GM23248 (cell line): ENCODE data around the gene BCAS1. TPM values are rescaled to one million over a fixed set of nuclear protein-coding genes. Genes with fewer than 3 reads are reported as not detected.

Source experiments
- DNase-seq: peaks from one replicate; pipeline ENCODE4 v3.0.0-alpha.2; 2015
- H2AFZ ChIP-seq: fragments of 200-600 bp; sonication (generic); 2 replicates; pipeline ENCODE4 v1.6.1; 2016; ENCODE audit warnings: antibody characterized with exemption
- H3F3A ChIP-seq: fragments of 200-600 bp; sonication (generic); 2 replicates; pipeline ENCODE4 v1.6.1; 2016; ENCODE audit warnings: mild to moderate bottlenecking, antibody characterized with exemption, mixed run types; ENCODE audit not compliant: insufficient read depth
- H3K27ac ChIP-seq: fragments of 200-600 bp; sonication (generic); 2 replicates; pipeline ENCODE4 v1.5.1; 2016; ENCODE audit warnings: mild to moderate bottlenecking
- H3K27me3 ChIP-seq: fragments of 200-600 bp; sonication (generic); replicated peaks from 2 replicates; pipeline ENCODE4 v1.6.1; 2016; ENCODE audit warnings: mild to moderate bottlenecking; ENCODE audit not compliant: insufficient read depth
- H3K36me3 ChIP-seq: fragments of 200-600 bp; sonication (generic); 2 replicates; pipeline ENCODE4 v1.6.1; 2016; ENCODE audit warnings: low read depth, mild to moderate bottlenecking
- H3K4me1 ChIP-seq: fragments of 200-600 bp; sonication (generic); 2 replicates; pipeline ENCODE4 v1.6.1; 2016; ENCODE audit warnings: mild to moderate bottlenecking; ENCODE audit not compliant: insufficient read depth
- H3K4me2 ChIP-seq: fragments of 200-600 bp; sonication (generic); one replicate; pipeline ENCODE4 v1.6.1; 2016; ENCODE audit warnings: mild to moderate bottlenecking; ENCODE audit not compliant: unreplicated experiment
- H3K4me3 ChIP-seq: fragments of 200-600 bp; sonication (generic); 2 replicates; pipeline ENCODE4 v1.5.1; 2016; ENCODE audit warnings: mild to moderate bottlenecking
- H3K79me2 ChIP-seq: fragments of 200-600 bp; sonication (generic); 2 replicates; pipeline ENCODE4 v1.6.1; 2016; ENCODE audit warnings: mild to moderate bottlenecking; ENCODE audit not compliant: insufficient read depth
- H3K9ac ChIP-seq: fragments of 200-600 bp; sonication (generic); 2 replicates; pipeline ENCODE4 v1.6.1; 2016; ENCODE audit warnings: mild to moderate bottlenecking
- H3K9me2 ChIP-seq: fragments of 200-600 bp; sonication (generic); 2 replicates; pipeline ENCODE4 v1.6.1; 2016; ENCODE audit warnings: mixed run types, mild to moderate bottlenecking, moderate library complexity; ENCODE audit not compliant: insufficient read depth
- H3K9me3 ChIP-seq: fragments of 200-600 bp; sonication (generic); one replicate; pipeline ENCODE4 v1.6.1; 2017; ENCODE audit warnings: low read depth
- H4K20me1 ChIP-seq: fragments of 200-600 bp; sonication (generic); 2 replicates; pipeline ENCODE4 v1.6.0; 2016; ENCODE audit not compliant: insufficient read depth
- EZH2 ChIP-seq: fragments of 200-600 bp; sonication (generic); IDR thresholded peaks from 2 replicates; pipeline ENCODE4 v1.6.1; 2018; ENCODE audit warnings: antibody characterized with exemption, mild to moderate bottlenecking; ENCODE audit not compliant: insufficient read depth, poor library complexity, severe bottlenecking
- EZH2phosphoT487 ChIP-seq: fragments of 200-600 bp; sonication (generic); IDR thresholded peaks from 2 replicates; pipeline ENCODE4 v1.6.1; 2018; ENCODE audit warnings: antibody characterized with exemption, moderate library complexity, mild to moderate bottlenecking, low read depth; ENCODE audit not compliant: insufficient read depth
- WGBS, 2 experiments: methylation state at CpG; one replicate each; pipeline ENCODE4 v1.1.6; 2015 to 2017; ENCODE audit warnings: low lambda C conversion rate in 2 of 2, low coverage in 1 of 2; ENCODE audit errors: missing lambda C conversion rate in 2 of 2; 5-methylcytosine and 5-hydroxymethylcytosine counted together
- in situ Hi-C: fragments of 300-500 bp; cut with MboI; formaldehyde crosslinking; loops from 2 replicates; pipeline ENCODE4 v1.15.0; 2020
- polyA plus RNA-seq: library from polyadenylated mRNA; unstranded; fragments of >200 nt; fragmentation: Nextera tagmentation; extraction: Ambion mirVana; gene quantifications from 2 replicates; pipeline ENCODE4 v1.2.1, GENCODE V29; 2016
- total RNA-seq: library from RNA; depleted of rRNA; stranded (reverse); fragments of >200 nt; shearing (Covaris generic); gene quantifications from 2 replicates; pipeline ENCODE4 v1.2.3, GENCODE V29; 2014

The BCAS1 gene
- total and polyA plus RNA-seq, 2 experiments from 2014 or later: 0.41 TPM; not detected in 1

DNA sequence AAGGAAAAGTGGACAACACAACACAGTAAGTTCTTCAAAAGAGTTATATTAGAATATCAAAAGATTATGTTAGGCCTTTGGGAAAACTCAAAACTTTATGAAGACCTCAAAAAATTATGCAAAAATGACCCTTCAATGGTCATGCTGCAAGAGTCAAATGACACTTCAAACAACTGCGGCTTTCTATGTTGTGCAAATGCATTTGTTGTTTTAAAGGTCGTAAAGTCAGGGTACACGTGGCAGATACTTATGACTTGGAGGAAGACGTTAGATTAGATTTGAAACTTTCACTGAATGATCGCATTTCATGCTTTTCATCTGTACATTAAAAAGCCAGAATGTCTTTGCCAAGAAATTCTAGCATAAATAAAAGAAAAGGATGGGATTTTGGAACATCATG, 31.4 kb downstream of the BCAS1 start:
- Histone ChIP-seq H2AFZ (no peak overlapping the region), H4K20me1 (no peaks in the 10 kb centered on the region), H3F3A (peaks cover 7% of the 10 kb centered on the region), H3K9ac (no peak overlapping the region), H3K9me3 (no peaks in the 10 kb centered on the region), H3K4me3 (no peak overlapping the region), H3K4me2 (no peak overlapping the region), H3K36me3 (no peaks in the 10 kb centered on the region), H3K27me3 (no peaks in the 10 kb centered on the region), H3K79me2 (no peaks in the 10 kb centered on the region), H3K9me2 (no peaks in the 10 kb centered on the region), H3K4me1 (peaks cover 8% of the 10 kb centered on the region), H3K27ac (no peak overlapping the region)
- in situ Hi-C loops: no loop called here
- TF ChIP-seq EZH2phosphoT487: no peak
- TF ChIP-seq EZH2: no peak
- no peak for DNase-seq
- 82 to 85% methylated on average over 5 of the region's 5 CpGs for WGBS, 2 experiments

DNA sequence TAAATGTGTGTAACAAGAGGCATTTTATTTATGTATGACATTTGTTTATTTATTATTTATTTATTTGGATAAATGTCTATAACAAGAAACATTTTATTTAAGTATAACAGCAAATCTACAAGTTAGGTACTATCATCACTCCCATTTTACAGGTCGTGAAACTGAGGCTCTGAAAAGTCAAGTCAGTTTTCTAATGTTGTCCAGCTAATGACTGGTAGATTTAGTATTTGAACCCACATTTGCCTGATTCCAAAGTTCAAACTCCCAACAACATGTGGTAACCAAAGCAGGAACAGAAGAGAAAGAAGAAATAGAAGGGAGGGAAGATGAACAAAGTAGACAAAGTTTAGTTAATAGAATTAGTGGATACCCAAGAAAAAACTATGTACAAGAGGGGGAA, 32.9 kb downstream of the BCAS1 start:
- Histone ChIP-seq H3F3A (no peaks in the 10 kb centered on the region), H3K36me3 (no peaks in the 10 kb centered on the region), H3K79me2 (no peaks in the 10 kb centered on the region), H4K20me1 (no peaks in the 10 kb centered on the region), H3K9me3 (no peaks in the 10 kb centered on the region), H3K27me3 (no peaks in the 10 kb centered on the region), H3K9ac (no peak overlapping the region), H3K4me3 (no peak overlapping the region), H3K4me2 (no peak overlapping the region), H3K9me2 (no peaks in the 10 kb centered on the region), H2AFZ (no peak overlapping the region), H3K4me1 (no peaks in the 10 kb centered on the region), H3K27ac (no peak overlapping the region)
- 36 to 66% methylated on average over 1 of the region's 1 CpG for WGBS, 2 experiments
- in situ Hi-C loops: no loop called here
- TF ChIP-seq EZH2 (no peak), EZH2phosphoT487 (no peak)
- no peak for DNase-seq

DNA sequence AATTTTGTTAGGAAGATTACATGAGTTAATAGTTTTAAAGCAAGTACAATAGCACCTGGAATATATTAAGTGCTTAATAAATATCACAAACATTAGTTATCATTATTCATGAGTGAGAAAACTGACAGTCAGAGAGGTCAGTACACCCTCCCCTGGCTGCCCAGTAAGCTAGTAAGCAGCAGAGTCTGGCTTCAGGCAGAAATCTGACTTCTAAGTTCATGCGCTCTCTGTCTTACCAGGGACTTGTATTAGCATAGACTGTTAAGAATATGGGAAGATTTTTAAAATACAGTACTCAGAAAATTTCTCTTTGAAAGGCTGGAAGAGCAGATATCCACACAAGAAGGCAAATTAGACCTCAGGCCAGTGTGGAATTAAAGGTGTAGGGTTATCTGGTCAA, 40.8 kb downstream of the BCAS1 start:
- Histone ChIP-seq H3K4me1 (peaks cover 19% of the 10 kb centered on the region), H3K27ac (no peak overlapping the region), H3F3A (peaks cover 11% of the 10 kb centered on the region), H3K4me3 (no peak overlapping the region), H3K27me3 (no peaks in the 10 kb centered on the region), H3K9ac (no peak overlapping the region), H3K9me2 (no peaks in the 10 kb centered on the region), H3K4me2 (no peak overlapping the region), H3K9me3 (no peaks in the 10 kb centered on the region), H3K79me2 (no peaks in the 10 kb centered on the region), H4K20me1 (no peaks in the 10 kb centered on the region), H3K36me3 (no peaks in the 10 kb centered on the region), H2AFZ (no peak overlapping the region)
- DNase-seq: no peak
- 90 to 93% methylated on average over 1 of the region's 1 CpG for WGBS, 2 experiments
- in situ Hi-C loops: no loop called here
- no peak for TF ChIP-seq EZH2
- no peak for TF ChIP-seq EZH2phosphoT487

DNA sequence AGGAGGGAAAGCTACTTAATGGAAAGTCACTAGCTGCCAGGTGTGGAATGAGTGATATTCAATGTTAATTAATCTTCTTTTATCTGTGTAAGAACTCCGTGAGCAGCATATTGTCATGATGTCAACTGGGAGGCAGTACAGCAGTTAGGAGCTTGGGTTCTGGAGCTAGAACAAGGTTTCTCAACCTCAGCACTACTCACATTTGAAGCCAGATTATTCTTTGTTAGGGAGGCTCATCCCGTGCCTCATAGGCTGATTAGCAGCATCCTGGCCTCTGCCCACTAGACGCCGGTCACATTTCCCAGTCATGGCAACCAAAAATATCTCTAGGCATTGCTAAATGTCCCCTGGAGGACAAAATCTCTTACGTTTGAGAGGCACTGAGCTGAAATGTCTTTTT, 41.2 kb downstream of the BCAS1 start:
- no peak overlapping the region for H3K4me3 ChIP-seq
- DNase-seq: peak; percentile 54
- no peak overlapping the region for H3K9ac ChIP-seq
- no peaks in the 10 kb centered on the region for H3K36me3 ChIP-seq
- no peaks in the 10 kb centered on the region for H3K9me3 ChIP-seq
- H3K4me1 ChIP-seq: peaks cover 21% of the 10 kb centered on the region
- TF ChIP-seq EZH2phosphoT487 (no peak), EZH2 (no peak)
- no peaks in the 10 kb centered on the region for H3K79me2 ChIP-seq
- H3K27me3 ChIP-seq: no peaks in the 10 kb centered on the region
- no peak overlapping the region for H2AFZ ChIP-seq
- in situ Hi-C loops: no loop called here
- 29 to 34% methylated on average over 5 of the region's 5 CpGs for WGBS, 2 experiments
- no peak overlapping the region for H3K4me2 ChIP-seq
- H3F3A ChIP-seq: peaks cover 11% of the 10 kb centered on the region
- no peak overlapping the region for H3K27ac ChIP-seq
- H4K20me1 ChIP-seq: no peaks in the 10 kb centered on the region
- no peaks in the 10 kb centered on the region for H3K9me2 ChIP-seq
